ENCODE results near the gene PTPRF. TPM values are rescaled to one million over a fixed set of nuclear protein-coding genes. Genes with fewer than 3 reads are reported as not detected.
A peak's percentile ranks its signal among the peaks of the same experiment; 100 is the strongest.

The PTPRF gene
- polyA plus RNA-seq, 3 donors, result not detected

- Mint-ChIP-seq H3K4me1 (peaks cover 11% of the 10 kb centered on the region), H3K9me3 (no peaks in the 10 kb centered on the region), H3K27me3 (ENCODE audit: low read depth in 3 of 3) (peaks cover 7 to 15% (median 8%) of the 10 kb centered on the region in 3 donors), H3K27ac (peak overlapping the region in 1 of 7 donors; percentile 77), H3K36me3 (no peaks in the 10 kb centered on the region), H3K4me3 (no peak overlapping the region)
- Histone ChIP-seq H3K4me3 (replicated peaks in 1 of 3; ENCODE audit: low read depth in 2 of 3, low read length in 3 of 3) (no peak overlapping the region), H3K79me2 (ENCODE audit: insufficient read depth, low read length) (no peaks in the 10 kb centered on the region), H3K4me2 (replicated peaks; ENCODE audit: extremely low read depth, low read length, poor library complexity, severe bottlenecking) (no peak overlapping the region), H3K36me3 (replicated peaks in 1 of 2; ENCODE audit: control insufficient read depth in 1 of 2, insufficient read depth in 2 of 2, low read length in 2 of 2) (no peaks in the 10 kb centered on the region), H3K4me1 (ENCODE audit: control insufficient read depth in 1 of 2, insufficient read depth in 2 of 2, low read length in 2 of 2) (peaks cover 4 to 5% of the 10 kb centered on the region in 2 donors), H3K9ac (ENCODE audit: insufficient read depth, low read length, poor library complexity, severe bottlenecking) (no peak overlapping the region), H2AFZ (ENCODE audit: insufficient read depth, low read depth, low read length, poor library complexity, severe bottlenecking) (no peak overlapping the region), H3K27ac (ENCODE audit: low read depth in 1 of 2, low read length in 2 of 2) (no peak overlapping the region), H4K20me1 (ENCODE audit: insufficient read depth, low read length) (no peaks in the 10 kb centered on the region), H3K9me3 (replicated peaks in 1 of 2; ENCODE audit: control insufficient read depth in 1 of 2, insufficient read depth in 1 of 2, low read length in 2 of 2) (no peaks in the 10 kb centered on the region), H3K27me3 (ENCODE audit: control insufficient read depth in 2 of 2, insufficient read depth in 2 of 2, low read length in 2 of 2) (no peaks in the 10 kb centered on the region)
- TF ChIP-seq CTCF (IDR thresholded peaks at IDR 0.05), result no peak
- DNase-seq, result no peak
- intact Hi-C loops (cut with micrococcal nuclease), result no loop called here
- WGBS (ENCODE audit: insufficient coverage), result 90% methylated on average over 2 of the region's 7 CpGs
Measured at GRCh38 chr1:43551396-43551888, 20.8 kb downstream of the PTPRF start.

GRCh38 chr1:43552059-43552742 is 21.5 kb downstream of the PTPRF start:
- WGBS (ENCODE audit: insufficient coverage), result 80% methylated on average over 4 of the region's 5 CpGs
- no peaks in the 10 kb centered on the region for H3K36me3 Mint-ChIP-seq
- no peaks in the 10 kb centered on the region for H3K9me3 Mint-ChIP-seq
- intact Hi-C loops (cut with micrococcal nuclease), result no loop called here
- H3K27me3 Mint-ChIP-seq (ENCODE audit: low read depth in 3 of 3), result peaks cover 5 to 15% (median 7%) of the 10 kb centered on the region in 3 donors
- peaks cover 4 to 5% of the 10 kb centered on the region in 2 donors for H3K4me1 ChIP-seq (ENCODE audit: control insufficient read depth in 1 of 2, insufficient read depth in 2 of 2, low read length in 2 of 2)
- H4K20me1 ChIP-seq (ENCODE audit: insufficient read depth, low read length), result no peaks in the 10 kb centered on the region
- no peak overlapping the region for H3K4me3 ChIP-seq (replicated peaks in 1 of 3; ENCODE audit: low read depth in 2 of 3, low read length in 3 of 3)
- no peak overlapping the region for H3K27ac ChIP-seq (ENCODE audit: low read depth in 1 of 2, low read length in 2 of 2)
- H3K36me3 ChIP-seq (replicated peaks in 1 of 2; ENCODE audit: control insufficient read depth in 1 of 2, insufficient read depth in 2 of 2, low read length in 2 of 2), result no peaks in the 10 kb centered on the region
- no peak overlapping the region for H3K9ac ChIP-seq (ENCODE audit: insufficient read depth, low read length, poor library complexity, severe bottlenecking)
- peaks cover 11% of the 10 kb centered on the region for H3K4me1 Mint-ChIP-seq
- peak overlapping the region in 1 of 7 donors; percentile 77 for H3K27ac Mint-ChIP-seq
- H2AFZ ChIP-seq (ENCODE audit: insufficient read depth, low read depth, low read length, poor library complexity, severe bottlenecking), result no peak overlapping the region
- no peak overlapping the region for H3K4me3 Mint-ChIP-seq
- no peaks in the 10 kb centered on the region for H3K9me3 ChIP-seq (replicated peaks in 1 of 2; ENCODE audit: control insufficient read depth in 1 of 2, insufficient read depth in 1 of 2, low read length in 2 of 2)
- no peak for TF ChIP-seq CTCF (IDR thresholded peaks at IDR 0.05)
- no peaks in the 10 kb centered on the region for H3K27me3 ChIP-seq (ENCODE audit: control insufficient read depth in 2 of 2, insufficient read depth in 2 of 2, low read length in 2 of 2)
- no peak for DNase-seq
- H3K79me2 ChIP-seq (ENCODE audit: insufficient read depth, low read length), result no peaks in the 10 kb centered on the region
- H3K4me2 ChIP-seq (replicated peaks; ENCODE audit: extremely low read depth, low read length, poor library complexity, severe bottlenecking), result no peak overlapping the region
